22Rv1 (cell line): Measurements from ENCODE around the gene PLEKHN1.

Experiments used
- CTCF ChIP-seq: fragments of 450-650 bp; IDR thresholded peaks from 2 replicates; pipeline ENCODE4 v1.5.1; 2017; ENCODE audit warnings: mild to moderate bottlenecking
- ZFX ChIP-seq: fragments of 450-650 bp; IDR thresholded peaks from 2 replicates; pipeline ENCODE4 v1.6.1; 2017; ENCODE audit warnings: antibody characterized with exemption, borderline replicate concordance

- TF ChIP-seq CTCF (no peak), ZFX (no peak)
Measured at GRCh38 chr1:933603-933940, 32.7 kb upstream of the PLEKHN1 start.
